Esophagus squamous epithelium (tissue), 5 donors: ENCODE results near the gene NR1H2. TPM values are rescaled to one million over a fixed set of nuclear protein-coding genes. Genes with fewer than 3 reads are reported as not detected.

Source experiments
- DNase-seq: peaks from one replicate; lab custom pipeline; 2025; lab: John Stamatoyannopoulos, UW
- H3K27ac ChIP-seq, 4 donors: fragments of 200-600 bp; sonication (generic); one replicate each; pipeline ENCODE4 v1.5.1; 2016 to 2019; ENCODE audit warnings: mild to moderate bottlenecking in 1 of 4
- H3K27me3 ChIP-seq, 4 donors: fragments of 200-600 bp; sonication (generic); 1 replicate in 3 of 4; 2 replicates in 1 of 4; pipeline versions ENCODE4 v1.5.1 to v1.6.0; 2017 to 2021; ENCODE audit warnings: antibody characterized with exemption in 1 of 4
- H3K36me3 ChIP-seq, 3 donors: fragments of 200-600 bp; sonication (generic); one replicate each; pipeline ENCODE4 v1.5.1; 2016 to 2019
- H3K4me1 ChIP-seq, 3 donors: fragments of 200-600 bp; sonication (generic); one replicate each; pipeline ENCODE4 v1.5.1; 2017 to 2019
- H3K4me3 ChIP-seq, 4 donors: fragments of 200-600 bp; sonication (generic); 1 replicate in 3 of 4; 2 replicates in 1 of 4; pipeline ENCODE4 v1.5.1; 2016 to 2019; ENCODE audit warnings: mild to moderate bottlenecking in 2 of 4, moderate library complexity in 1 of 4
- H3K9me3 ChIP-seq, 3 donors: fragments of 200-600 bp; sonication (generic); one replicate each; pipeline ENCODE4 v1.5.1; 2016 to 2019
- CTCF ChIP-seq, 6 experiments: fragments of 450-650 bp in 4 of 6; fragments of 200-600 bp in 2 of 6; sonication (generic) in 2 of 6; IDR thresholded peaks; one replicate each; pipeline ENCODE4 v1.5.1; 2016 to 2019; ENCODE audit warnings: antibody characterized with exemption in 6 of 6, mild to moderate bottlenecking in 4 of 6, moderate library complexity in 4 of 6
- POLR2A ChIP-seq, 4 donors: fragments of 450-650 bp; IDR thresholded peaks; one replicate each; pipeline ENCODE4 v1.6.1; 2017; ENCODE audit warnings: antibody characterized with exemption in 4 of 4, mild to moderate bottlenecking in 4 of 4, moderate library complexity in 3 of 4
- WGBS, 2 donors: methylation state at CpG; one replicate each; pipeline ENCODE4 v1.1.5; 2018; 5-methylcytosine and 5-hydroxymethylcytosine counted together
- intact Hi-C: fragments of 100-400 bp; cut with DNase I; formaldehyde crosslinking; loops from one replicate; pipeline ENCODE4 v1.15.0; 2022
- total RNA-seq, 4 donors: library from RNA; depleted of rRNA; stranded (reverse); fragments of >200 nt; gene quantifications; one replicate each; pipeline ENCODE4 v1.1.0, GENCODE V29; 2016
- donor health status: DM: yes; HTN: yes; CAD: no.

Gene NR1H2
- total RNA-seq, 4 donors from 2014 or later = 48.6 to 84.1 (median 68.1) TPM

GRCh38 chr19:50412419-50412818 lies 36.2 kb downstream of the NR1H2 start:
- H3K4me3 ChIP-seq = no peak overlapping the region
- no peak overlapping the region for H3K27ac ChIP-seq
- H3K27me3 ChIP-seq = peaks cover 0 to 12% (median 0%) of the 10 kb centered on the region in 4 donors
- 89 to 94% methylated on average over 2 of the region's 2 CpGs for WGBS, 2 donors
- H3K36me3 ChIP-seq = peaks cover 0 to 33% (median 2%) of the 10 kb centered on the region in 3 donors
- TF ChIP-seq CTCF (IDR thresholded peaks at IDR 0.05) = no peak
- no peak for TF ChIP-seq POLR2A (IDR thresholded peaks at IDR 0.05)
- intact Hi-C loops = no loop called here
- no peak for DNase-seq
- no peaks in the 10 kb centered on the region for H3K9me3 ChIP-seq
- peaks cover 0 to 7% (median 0%) of the 10 kb centered on the region in 3 donors for H3K4me1 ChIP-seq

- intact Hi-C loops = no loop called here
- no peak overlapping the region for H3K27ac ChIP-seq
- peaks cover 0 to 19% (median 1%) of the 10 kb centered on the region in 4 donors for H3K27me3 ChIP-seq
- peaks cover 0 to 8% (median 0%) of the 10 kb centered on the region in 3 donors for H3K4me1 ChIP-seq
- no peak for DNase-seq
- 93% methylated on average over 4 to 5 of the region's 13 CpGs for WGBS, 2 donors
- no peaks in the 10 kb centered on the region for H3K9me3 ChIP-seq
- no peak for TF ChIP-seq POLR2A (IDR thresholded peaks at IDR 0.05)
- TF ChIP-seq CTCF (IDR thresholded peaks at IDR 0.05) = no peak
- H3K36me3 ChIP-seq = peaks cover 0 to 26% (median 2%) of the 10 kb centered on the region in 3 donors
- no peak overlapping the region for H3K4me3 ChIP-seq
Measured at GRCh38 chr19:50413096-50413495, 36.8 kb downstream of the NR1H2 start.

- intact Hi-C loops = no loop called here
- Histone ChIP-seq H3K27ac (no peak overlapping the region), H3K4me1 (peaks cover 0 to 12% (median 0%) of the 10 kb centered on the region in 3 donors), H3K9me3 (no peaks in the 10 kb centered on the region), H3K27me3 (peaks cover 0 to 23% (median 4%) of the 10 kb centered on the region in 4 donors), H3K4me3 (no peak overlapping the region), H3K36me3 (peaks cover 0 to 22% (median 2%) of the 10 kb centered on the region in 3 donors)
- 90 to 95% methylated on average over 4 of the region's 21 CpGs for WGBS, 2 donors
- DNase-seq = no peak
- no peak for TF ChIP-seq CTCF (IDR thresholded peaks at IDR 0.05)
- no peak for TF ChIP-seq POLR2A (IDR thresholded peaks at IDR 0.05)
Measured at GRCh38 chr19:50413531-50413930, 37.3 kb downstream of the NR1H2 start.

GRCh38 chr19:50414864-50415660 lies 38.8 kb downstream of the NR1H2 start:
- H3K9me3 ChIP-seq = no peaks in the 10 kb centered on the region
- peaks cover 0 to 19% (median 0%) of the 10 kb centered on the region in 3 donors for H3K4me1 ChIP-seq
- intact Hi-C loops = no loop called here
- peaks cover 0 to 6% (median 0%) of the 10 kb centered on the region in 3 donors for H3K36me3 ChIP-seq
- H3K27me3 ChIP-seq = peaks cover 0 to 38% (median 10%) of the 10 kb centered on the region in 4 donors
- WGBS, 2 donors = 45 to 49% methylated on average over 12 to 15 of the region's 37 CpGs
- peak overlapping the region in 1 of 4 donors; percentile 7 for H3K27ac ChIP-seq
- TF ChIP-seq POLR2A (IDR thresholded peaks at IDR 0.05) = no peak
- peak; percentile 62 to 83 (median 74) for TF ChIP-seq CTCF (IDR thresholded peaks at IDR 0.05)
- peak overlapping the region in 1 of 4 donors; percentile 22 for H3K4me3 ChIP-seq
- DNase-seq = no peak

GRCh38 chr19:50415661-50416033 lies 39.4 kb downstream of the NR1H2 start:
- TF ChIP-seq CTCF (IDR thresholded peaks at IDR 0.05) = no peak
- TF ChIP-seq POLR2A (IDR thresholded peaks at IDR 0.05) = no peak
- intact Hi-C loops = no loop called here
- Histone ChIP-seq H3K9me3 (no peaks in the 10 kb centered on the region), H3K4me1 (peaks cover 0 to 19% (median 0%) of the 10 kb centered on the region in 3 donors), H3K36me3 (peaks cover 0 to under 1% (median 0%) of the 10 kb centered on the region in 3 donors), H3K4me3 (peak overlapping the region in 1 of 4 donors; percentile 22), H3K27ac (peak overlapping the region in 1 of 4 donors; percentile 7), H3K27me3 (peaks cover 0 to 44% (median 10%) of the 10 kb centered on the region in 4 donors)
- DNase-seq = peak; percentile 51
- WGBS, 2 donors = 100% methylated on average over 1 of the region's 22 CpGs; no CpG with 5 or more reads in 1 of the 2 donors
